Measurements from ENCODE around the gene KIF16B. TPM values are rescaled to one million over a fixed set of nuclear protein-coding genes. Genes with fewer than 3 reads are reported as not detected.

The KIF16B gene
- total and polyA plus RNA-seq, 9 of the 15 experiments (the other 6 are each of a cell fraction or from before 2014, with no cell fraction given): 1.00 to 10.6 (median 8.5) TPM

- ATAC-seq (no peak), DNase-seq (ENCODE audit: extremely low read depth in 1 of 4, low spot score in 3 of 4) (no peak), FAIRE-seq (no peak)
- Histone ChIP-seq H3K9me1 (ENCODE audit: control insufficient read depth, insufficient read depth, low read length) (no peaks in the 10 kb centered on the region), H3K4me3 (no peak overlapping the region), H2AFZ (ENCODE audit: low read depth, low read length) (no peak overlapping the region), H3K79me2 (ENCODE audit: control insufficient read depth, insufficient read depth, low read length) (no peaks in the 10 kb centered on the region), H4K20me1 (replicated peaks; ENCODE audit: control insufficient read depth, insufficient read depth, low read length) (no peaks in the 10 kb centered on the region), H3K36me3 (ENCODE audit: control insufficient read depth, insufficient read depth, low read length) (no peaks in the 10 kb centered on the region), H3K9me3 (replicated peaks; ENCODE audit: control insufficient read depth, insufficient read depth, low read depth, low read length) (no peaks in the 10 kb centered on the region), H3K4me2 (ENCODE audit: insufficient read depth, low read length) (no peak overlapping the region), H3K4me1 (replicated peaks in 1 of 2; ENCODE audit: control insufficient read depth in 2 of 2, insufficient read depth in 2 of 2, low read length in 2 of 2) (no peaks in the 10 kb centered on the region), H3K27me3 (ENCODE audit: control insufficient read depth in 2 of 2, insufficient read depth in 2 of 2, low read length in 2 of 2) (no peaks in the 10 kb centered on the region), H3K27ac (ENCODE audit: extremely low read depth, low read depth, low read length) (no peak overlapping the region), H3K9ac (ENCODE audit: insufficient read depth in 1 of 2, low read depth in 2 of 2, low read length in 2 of 2) (no peak overlapping the region)
- 7% methylated on average over 5 of the region's 6 CpGs for WGBS (ENCODE audit: insufficient coverage, low coverage, missing lambda C conversion rate)
- ChIA-PET CTCF (ENCODE audit: low intra/inter-chr PET ratio) (no interaction called here), POLR2A (no interaction called here)
- in situ Hi-C loops (cut with MboI): no loop called here
- TF ChIP-seq ZNF561 (CRISPR knock-in tag; conservative IDR thresholded peaks at IDR 0.05): no peak
- no peak for TF ChIP-seq KAT7 (CRISPR knock-in tag; IDR thresholded peaks at IDR 0.05; ENCODE audit: borderline replicate concordance)
- no peak for TF ChIP-seq TBP (optimal IDR thresholded peaks at IDR 0.05; ENCODE audit: low read depth, low read length)
- TF ChIP-seq ZFP91 (CRISPR knock-in tag; IDR thresholded peaks at IDR 0.05): no peak
- no peak for TF ChIP-seq POLR2AphosphoS5 (IDR thresholded peaks at IDR 0.05; ENCODE audit: control insufficient read depth, insufficient read depth, low read depth, low read length)
- no peak for TF ChIP-seq ZNF707 (CRISPR knock-in tag; conservative IDR thresholded peaks at IDR 0.05)
- TF ChIP-seq RFX1 (IDR thresholded peaks at IDR 0.05): 0 out of 2 replicates have a peak, but pooled peaks have one; percentile 9
- no TSS peak for BruUV-seq (replicated peaks)
- intact Hi-C loops (cut with micrococcal nuclease): no loop called here
These were observed 223.6 kb downstream of the KIF16B start for GRCh38 chr20:16349523-16350260.
